Type B pancreatic cell (in vitro differentiated cells): ENCODE results near the gene ANXA2. TPM values are rescaled to one million over a fixed set of nuclear protein-coding genes. Genes with fewer than 3 reads are reported as not detected.

ENCODE experiments used
- DNase-seq: peaks from one replicate; pipeline ENCODE4 v3.0.0; 2021; ENCODE audit warnings: mixed read lengths; ENCODE audit not compliant: unreplicated experiment; ENCODE audit errors: extremely low spot score
- H3K27ac Mint-ChIP-seq: 2 replicates; pipeline ENCODE4 v1.8.0; 2021; ENCODE audit warnings: mild to moderate bottlenecking, mixed read lengths
- H3K27me3 Mint-ChIP-seq: 2 replicates; pipeline ENCODE4 v1.8.0; 2021; ENCODE audit warnings: mixed read lengths
- H3K36me3 Mint-ChIP-seq: 2 replicates; pipeline ENCODE4 v1.8.0; 2021; ENCODE audit warnings: mixed read lengths
- H3K4me1 Mint-ChIP-seq: one replicate; pipeline ENCODE4 v1.8.0; 2021; ENCODE audit warnings: mixed read lengths; ENCODE audit not compliant: unreplicated experiment
- H3K4me3 Mint-ChIP-seq: 2 replicates; pipeline ENCODE4 v1.8.0; 2021; ENCODE audit warnings: mild to moderate bottlenecking, mixed read lengths
- H3K9me3 Mint-ChIP-seq: 2 replicates; pipeline ENCODE4 v1.8.0; 2021; ENCODE audit warnings: mixed read lengths
- total RNA-seq: library from RNA; stranded (reverse); gene quantifications from 2 replicates; pipeline ENCODE4 v1.2.1, GENCODE V29; 2021; ENCODE audit warnings: low replicate concordance
- TF ChIP-seq, protein P1 (sequence below): fragments of 200-600 bp; sonication (generic); conservative IDR thresholded peaks from 2 replicates; pipeline ENCODE4 v1.5.0; 2021; ENCODE audit warnings: antibody characterized with exemption, mild to moderate bottlenecking

The ANXA2 gene
- total RNA-seq, 1 donor from 2014 or later = 493 TPM

DNA sequence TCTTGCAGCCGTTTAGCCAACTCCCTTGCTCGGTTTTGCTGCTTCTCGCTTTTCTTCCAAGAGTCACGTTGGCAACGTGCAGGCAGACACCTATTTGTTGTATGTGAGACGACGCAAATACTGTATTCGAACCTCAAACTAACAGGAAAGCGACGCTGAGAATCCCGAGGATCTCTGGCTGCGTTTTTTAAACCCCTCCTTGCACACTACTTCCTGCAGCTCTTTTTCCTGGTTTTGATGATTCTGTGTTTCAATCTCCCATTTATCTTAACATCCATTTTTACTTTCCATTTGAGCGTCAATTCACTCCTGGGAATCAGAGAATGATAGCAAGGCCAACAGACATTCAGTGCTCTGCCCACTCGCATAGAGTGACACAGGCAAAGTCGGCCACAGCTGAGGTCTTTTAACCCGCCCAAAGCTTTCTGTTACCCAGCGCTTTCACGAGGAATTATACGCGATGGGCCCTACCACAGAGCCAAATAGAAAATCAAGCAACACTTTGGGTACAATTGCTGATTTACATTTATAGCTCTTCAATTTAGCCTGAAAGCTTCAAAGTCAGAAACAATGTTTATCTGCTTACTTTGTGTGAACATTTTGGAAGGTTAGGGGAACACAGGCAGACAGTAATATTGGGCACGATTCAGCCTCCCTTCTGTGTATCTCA is 1.6 kb upstream of the ANXA2 start:
- Mint-ChIP-seq H3K27me3 (peaks cover 20% of the 10 kb centered on the region), H3K9me3 (no peaks in the 10 kb centered on the region), H3K4me3 (peak overlapping the region; percentile 82), H3K27ac (peak overlapping the region; percentile 97), H3K4me1 (peaks cover 46% of the 10 kb centered on the region), H3K36me3 (peaks cover 22% of the 10 kb centered on the region)
- DNase-seq = no peak
- TF ChIP-seq, protein P1, sequence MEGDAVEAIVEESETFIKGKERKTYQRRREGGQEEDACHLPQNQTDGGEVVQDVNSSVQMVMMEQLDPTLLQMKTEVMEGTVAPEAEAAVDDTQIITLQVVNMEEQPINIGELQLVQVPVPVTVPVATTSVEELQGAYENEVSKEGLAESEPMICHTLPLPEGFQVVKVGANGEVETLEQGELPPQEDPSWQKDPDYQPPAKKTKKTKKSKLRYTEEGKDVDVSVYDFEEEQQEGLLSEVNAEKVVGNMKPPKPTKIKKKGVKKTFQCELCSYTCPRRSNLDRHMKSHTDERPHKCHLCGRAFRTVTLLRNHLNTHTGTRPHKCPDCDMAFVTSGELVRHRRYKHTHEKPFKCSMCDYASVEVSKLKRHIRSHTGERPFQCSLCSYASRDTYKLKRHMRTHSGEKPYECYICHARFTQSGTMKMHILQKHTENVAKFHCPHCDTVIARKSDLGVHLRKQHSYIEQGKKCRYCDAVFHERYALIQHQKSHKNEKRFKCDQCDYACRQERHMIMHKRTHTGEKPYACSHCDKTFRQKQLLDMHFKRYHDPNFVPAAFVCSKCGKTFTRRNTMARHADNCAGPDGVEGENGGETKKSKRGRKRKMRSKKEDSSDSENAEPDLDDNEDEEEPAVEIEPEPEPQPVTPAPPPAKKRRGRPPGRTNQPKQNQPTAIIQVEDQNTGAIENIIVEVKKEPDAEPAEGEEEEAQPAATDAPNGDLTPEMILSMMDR = no peak

DNA sequence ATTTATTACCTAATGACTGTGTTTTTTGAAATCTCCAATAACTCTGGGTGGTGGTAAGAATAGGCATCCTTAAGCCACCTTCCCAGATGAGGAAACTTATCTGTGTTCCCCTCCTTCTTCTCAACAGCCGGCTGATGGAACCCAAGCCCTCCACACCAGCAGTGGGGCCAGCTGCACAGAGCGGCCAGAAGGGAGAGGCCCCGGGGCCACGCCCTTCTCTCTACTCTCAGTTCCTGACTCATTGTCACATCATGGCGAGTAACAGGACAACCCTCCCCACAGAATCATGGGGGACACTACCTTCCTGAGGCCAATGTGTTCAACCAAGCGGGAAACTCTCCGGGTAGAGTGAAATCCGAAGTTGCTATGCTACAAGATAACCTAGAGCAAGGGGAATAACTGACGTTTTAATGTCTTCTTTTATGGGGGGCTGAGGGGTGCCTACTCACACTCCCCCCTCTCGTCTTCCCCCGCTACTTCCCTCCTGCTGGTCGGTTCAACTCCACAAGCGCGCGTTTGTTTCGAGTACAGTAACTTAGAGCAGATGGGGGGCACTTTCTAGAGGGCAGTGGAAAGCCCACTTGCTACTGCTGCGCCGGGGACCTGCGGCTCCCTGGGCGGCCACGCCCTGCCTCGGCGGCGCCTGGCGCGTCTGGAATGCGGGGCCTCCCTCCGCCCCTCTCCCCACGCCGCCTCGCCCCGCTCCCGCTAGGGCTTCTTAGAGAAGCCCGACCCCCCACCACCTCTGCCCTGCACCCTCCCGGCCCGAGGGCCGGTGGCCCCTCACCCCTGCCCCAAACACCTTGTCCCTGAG is 621 bp downstream of the ANXA2 start:
- H3K27me3 Mint-ChIP-seq = peaks cover 20% of the 10 kb centered on the region
- H3K27ac Mint-ChIP-seq = peak overlapping the region; percentile 97
- DNase-seq = peak; percentile 79
- H3K9me3 Mint-ChIP-seq = no peaks in the 10 kb centered on the region
- peaks cover 33% of the 10 kb centered on the region for H3K36me3 Mint-ChIP-seq
- H3K4me3 Mint-ChIP-seq = peak overlapping the region; percentile 91
- peaks cover 57% of the 10 kb centered on the region for H3K4me1 Mint-ChIP-seq
- TF ChIP-seq, protein P1 = no peak

DNA sequence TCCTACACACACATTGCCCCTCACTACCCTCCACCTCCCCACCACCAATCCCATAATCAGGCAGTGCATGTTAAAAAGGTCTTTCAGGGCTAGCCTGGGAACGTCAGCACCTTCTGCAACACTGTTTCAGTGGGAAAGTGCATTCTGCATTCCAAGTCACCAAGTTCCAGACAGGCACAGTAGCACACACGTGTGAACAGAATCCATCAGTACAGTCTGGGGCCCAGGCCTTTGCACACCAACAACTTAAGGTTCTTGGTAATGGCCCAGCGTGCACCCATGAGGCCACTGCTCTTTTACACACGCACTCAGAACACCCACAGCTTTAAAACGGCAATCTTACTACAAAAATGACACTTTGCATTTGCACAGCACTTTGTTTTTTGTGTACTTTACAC is 1.2 kb downstream of the ANXA2 start:
- peak overlapping the region; percentile 97 for H3K27ac Mint-ChIP-seq
- peaks cover 33% of the 10 kb centered on the region for H3K36me3 Mint-ChIP-seq
- H3K4me3 Mint-ChIP-seq = peak overlapping the region; percentile 91
- no peak for DNase-seq
- peaks cover 20% of the 10 kb centered on the region for H3K27me3 Mint-ChIP-seq
- H3K4me1 Mint-ChIP-seq = peaks cover 62% of the 10 kb centered on the region
- TF ChIP-seq, protein P1 = no peak
- no peaks in the 10 kb centered on the region for H3K9me3 Mint-ChIP-seq

DNA sequence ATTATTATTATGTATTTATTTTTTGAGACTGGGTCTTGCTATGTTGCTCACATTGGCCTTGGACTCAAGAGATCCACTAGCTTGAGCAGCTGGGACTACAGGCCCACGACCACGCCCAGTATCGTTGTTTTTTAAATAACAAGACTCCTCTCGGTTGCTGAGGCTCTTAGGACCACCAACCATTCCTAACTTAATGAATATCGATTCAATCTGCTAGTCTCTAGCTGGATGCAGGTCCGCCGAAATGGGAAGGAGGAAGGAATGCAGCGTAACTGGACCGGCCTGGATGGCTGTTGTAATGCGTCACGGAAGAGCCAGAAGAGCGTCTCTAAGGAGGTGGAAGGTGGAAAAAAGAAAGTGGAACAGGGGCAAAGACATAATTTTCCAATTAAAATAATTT is 1.7 kb downstream of the ANXA2 start:
- TF ChIP-seq, protein P1 = no peak
- peaks cover 20% of the 10 kb centered on the region for H3K27me3 Mint-ChIP-seq
- peaks cover 65% of the 10 kb centered on the region for H3K4me1 Mint-ChIP-seq
- H3K9me3 Mint-ChIP-seq = no peaks in the 10 kb centered on the region
- DNase-seq = no peak
- peak overlapping the region; percentile 91 for H3K4me3 Mint-ChIP-seq
- peak overlapping the region; percentile 97 for H3K27ac Mint-ChIP-seq
- H3K36me3 Mint-ChIP-seq = peaks cover 34% of the 10 kb centered on the region

DNA sequence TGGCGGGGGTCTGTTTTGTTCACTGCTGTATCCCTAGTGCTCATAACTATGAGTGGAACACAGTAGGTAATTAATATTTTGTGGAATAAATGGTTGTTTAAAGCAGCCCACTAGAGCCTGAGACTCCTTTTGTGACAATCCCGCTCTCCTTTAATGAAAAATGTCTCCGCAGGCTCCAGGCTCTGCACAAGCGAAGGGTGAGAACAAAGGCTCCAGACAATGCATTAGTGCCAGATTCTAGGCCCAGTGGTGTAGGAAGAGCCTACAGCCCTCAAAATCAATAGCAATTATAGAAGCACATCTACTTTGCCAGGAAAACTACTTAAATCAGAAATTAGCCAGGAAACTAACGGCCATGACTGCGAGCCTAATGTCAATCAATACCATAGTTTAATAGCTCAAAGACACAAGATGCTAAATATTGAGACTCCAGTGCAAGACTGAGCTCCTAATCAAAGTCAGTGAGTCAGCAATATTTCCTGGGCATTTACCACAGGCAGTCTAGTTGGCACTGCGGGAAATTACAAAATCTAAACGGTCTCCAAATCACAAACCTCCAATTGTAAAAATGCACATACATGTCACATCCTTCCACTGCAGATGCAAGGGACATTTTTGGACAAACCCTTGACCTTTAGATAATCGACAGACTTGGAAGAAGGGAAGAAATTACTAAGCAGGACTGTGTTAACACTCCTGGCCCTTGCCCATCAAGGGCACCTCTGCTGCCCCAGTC is 2.3 kb downstream of the ANXA2 start:
- Mint-ChIP-seq H3K27me3 (peaks cover 20% of the 10 kb centered on the region), H3K9me3 (no peaks in the 10 kb centered on the region), H3K27ac (peak overlapping the region; percentile 97), H3K4me1 (peaks cover 72% of the 10 kb centered on the region), H3K36me3 (peaks cover 36% of the 10 kb centered on the region), H3K4me3 (peak overlapping the region; percentile 91)
- TF ChIP-seq, protein P1 = no peak
- DNase-seq = no peak
